NCI-H1417 (cell line): ENCODE data around the gene HAPLN3.

Experiments
- DNase-seq, 3 experiments: peaks; one replicate each; lab custom pipeline; 2025; lab: John Stamatoyannopoulos, UW

HAPLN3 gene

GRCh38 chr15:88894348-88894818, 961 bp downstream of the HAPLN3 start:
- peak; percentile 27 to 57 (median 35) for DNase-seq

GRCh38 chr15:88891540-88892254, 3.6 kb downstream of the HAPLN3 start:
- peak in 1 of 3 experiments; percentile 16 for DNase-seq

- DNase-seq: no peak
Observed at GRCh38 chr15:88890495-88890894, 4.8 kb downstream of the HAPLN3 start.

DNA sequence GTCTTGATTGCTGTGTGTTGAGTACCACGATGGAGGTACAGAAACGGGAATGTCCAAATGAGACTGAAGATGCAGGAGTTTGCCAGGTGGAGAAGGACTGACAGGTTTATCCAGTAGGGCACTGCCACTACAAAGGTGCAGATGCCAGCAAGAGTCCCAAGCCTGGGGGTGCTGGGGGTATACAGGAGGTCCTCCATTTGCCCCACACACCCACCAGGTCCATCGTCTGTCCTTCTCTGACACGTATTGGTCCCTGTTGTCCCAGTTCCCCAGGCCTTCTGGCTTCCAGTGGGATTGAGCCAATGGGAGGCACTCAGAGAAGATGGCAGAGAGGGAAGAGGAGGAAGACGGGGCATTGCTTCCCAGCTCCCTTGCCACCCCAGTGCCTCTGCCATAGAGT, 6.6 kb downstream of the HAPLN3 start:
- no peak for DNase-seq

DNA sequence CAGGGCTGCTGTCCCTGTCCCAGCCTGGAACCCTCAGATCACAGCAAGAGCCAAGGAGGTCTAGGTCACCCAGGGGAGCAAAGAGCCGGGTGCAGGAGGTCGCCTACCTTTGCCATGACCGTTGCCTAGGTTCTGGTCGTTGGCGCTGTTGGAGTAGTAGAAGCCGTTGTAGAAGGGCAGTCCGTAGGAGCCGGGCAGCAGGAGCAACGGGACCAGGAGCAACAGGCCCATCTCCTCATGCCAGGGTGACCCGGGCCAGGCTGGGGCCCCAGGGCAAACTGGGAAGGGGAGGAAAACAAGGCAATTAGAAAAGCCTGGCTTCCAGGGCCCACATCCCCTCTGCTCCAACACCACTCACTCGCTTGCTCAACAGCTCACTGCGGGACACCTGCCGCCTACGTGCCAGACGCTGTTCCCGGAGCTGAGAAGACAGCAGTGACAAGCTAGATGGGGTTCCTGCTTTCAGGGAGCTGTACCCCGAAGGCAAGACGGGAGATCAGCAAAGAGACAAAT, 8.2 kb downstream of the HAPLN3 start:
- no peak for DNase-seq

- DNase-seq: no peak
Observed at GRCh38 chr15:88882785-88883184, 12.6 kb downstream of the HAPLN3 start.

DNA sequence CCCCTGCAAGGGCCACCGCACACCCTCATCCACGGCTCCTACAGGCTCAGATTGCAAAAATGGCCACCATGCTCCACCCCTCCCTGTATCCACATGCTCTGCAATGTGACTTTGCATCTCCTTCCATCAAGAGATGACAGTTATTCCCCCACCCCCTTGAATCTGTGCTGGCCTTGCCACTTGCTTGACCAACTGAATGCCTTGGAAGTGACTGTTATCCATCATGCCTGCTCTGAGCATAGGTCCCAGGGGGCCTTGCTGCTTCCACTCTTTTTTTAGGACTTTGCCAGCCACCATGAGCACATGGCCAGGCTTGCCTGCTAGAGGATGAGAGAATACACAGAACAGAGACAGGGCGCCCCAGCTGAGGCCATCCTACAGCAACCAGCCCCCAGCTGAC, 13.6 kb downstream of the HAPLN3 start:
- DNase-seq: no peak

- DNase-seq: no peak
Observed at GRCh38 chr15:88880944-88881740, 14.2 kb downstream of the HAPLN3 start.

DNA sequence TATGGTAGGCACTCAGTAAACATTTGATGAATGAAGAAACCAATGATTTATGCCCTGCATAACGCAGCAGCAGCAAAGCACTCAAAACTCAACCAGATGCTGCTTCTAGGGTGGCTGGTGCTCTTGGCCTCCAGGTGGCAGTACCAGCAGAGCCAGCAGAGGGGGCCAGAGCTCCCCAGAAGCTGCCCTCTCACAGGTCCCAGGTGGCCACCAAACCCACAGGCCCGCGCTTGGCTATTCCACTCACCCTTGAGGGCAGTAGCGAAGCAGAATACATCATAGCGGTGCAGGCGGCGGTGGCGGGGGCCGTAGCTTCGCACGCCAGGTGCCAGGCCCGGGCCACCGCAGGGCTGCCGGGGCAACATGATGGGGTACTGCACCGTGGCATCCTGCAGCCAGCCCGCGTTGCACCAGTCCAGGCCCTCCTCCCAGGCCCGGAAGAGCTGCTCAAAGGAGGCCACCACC, 16.6 kb downstream of the HAPLN3 start:
- peak; percentile 23 to 48 (median 32) for DNase-seq

GRCh38 chr15:88877906-88878305, 17.4 kb downstream of the HAPLN3 start:
- no peak for DNase-seq

DNA sequence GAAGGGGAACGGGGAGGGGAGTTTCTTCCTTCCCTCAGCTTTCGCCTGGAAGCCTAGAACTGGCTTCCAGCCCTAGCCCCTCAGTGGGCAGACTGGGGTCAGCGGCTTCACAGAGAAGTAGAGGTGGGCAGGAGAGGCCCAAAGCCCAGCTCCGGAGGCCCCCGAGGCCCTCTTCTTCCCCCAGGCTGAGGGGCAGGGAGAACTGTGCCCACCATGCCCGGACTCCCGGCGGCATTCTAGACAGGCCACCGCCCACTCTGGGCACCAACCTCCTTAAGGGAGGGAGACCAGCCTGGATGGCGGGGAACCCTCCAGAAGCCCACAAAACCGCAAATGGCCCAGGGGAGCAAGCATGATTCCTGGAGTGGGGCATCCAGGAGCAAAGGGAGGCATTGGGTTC, 17.9 kb downstream of the HAPLN3 start:
- DNase-seq: no peak

DNA sequence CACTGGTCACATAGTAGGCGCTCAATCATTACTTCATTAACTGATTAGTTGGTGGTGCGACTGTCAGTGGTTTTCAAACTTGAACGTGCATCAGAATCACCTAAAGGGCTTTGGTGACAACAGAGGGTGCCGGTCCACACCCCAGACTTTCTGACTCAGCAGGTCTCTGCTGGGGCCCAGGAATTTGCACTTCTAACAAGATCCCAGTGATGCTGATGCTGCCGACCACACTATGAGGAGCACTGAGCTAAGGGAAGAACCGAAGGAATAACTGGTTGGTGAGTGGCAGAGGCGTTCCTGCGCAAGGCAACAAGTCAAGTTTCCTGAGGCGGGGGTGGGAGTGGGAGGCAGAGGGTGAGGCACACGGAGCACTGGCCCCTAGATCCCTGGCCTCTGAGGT, 18.8 kb downstream of the HAPLN3 start:
- DNase-seq: no peak

GRCh38 chr15:88874684-88875083, 20.7 kb downstream of the HAPLN3 start:
- peak in 1 of 3 experiments; percentile 9 for DNase-seq

GRCh38 chr15:88874275-88874674, 21.1 kb downstream of the HAPLN3 start:
- no peak for DNase-seq

DNA sequence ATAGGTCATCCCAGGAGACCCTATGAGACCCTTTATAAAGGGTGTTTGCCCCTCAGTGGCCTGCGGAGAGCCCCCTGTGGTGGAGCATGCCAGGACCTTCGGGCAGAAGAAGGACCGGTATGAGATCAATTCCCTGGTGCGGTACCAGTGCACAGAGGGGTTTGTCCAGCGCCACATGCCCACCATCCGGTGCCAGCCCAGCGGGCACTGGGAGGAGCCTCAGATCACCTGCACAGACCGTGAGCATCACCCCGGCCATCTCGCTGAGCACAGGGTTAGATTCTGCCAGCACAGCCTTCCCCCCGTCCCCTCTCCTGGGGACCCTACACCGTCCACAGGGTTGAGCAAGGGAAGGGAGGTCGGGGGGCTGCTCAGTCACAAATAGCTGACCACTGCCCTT, 21.6 kb downstream of the HAPLN3 start:
- no peak for DNase-seq

DNA sequence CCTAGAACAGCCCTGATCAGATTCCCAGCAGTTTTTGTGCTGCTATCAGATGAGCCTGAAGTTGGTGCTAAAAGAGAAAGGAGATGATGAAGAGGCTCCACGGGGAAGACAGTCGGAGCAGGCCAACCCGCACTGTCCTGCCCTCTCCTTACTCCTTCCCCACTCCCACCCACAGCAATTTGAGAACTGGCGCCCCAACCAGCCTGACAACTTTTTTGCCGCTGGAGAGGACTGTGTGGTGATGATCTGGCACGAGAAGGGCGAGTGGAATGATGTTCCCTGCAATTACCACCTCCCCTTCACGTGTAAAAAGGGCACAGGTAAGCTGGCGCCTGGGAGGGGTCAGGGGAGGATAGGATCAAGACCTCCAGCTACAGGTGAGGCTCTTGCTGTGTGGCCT, 22.6 kb downstream of the HAPLN3 start:
- DNase-seq: no peak

DNA sequence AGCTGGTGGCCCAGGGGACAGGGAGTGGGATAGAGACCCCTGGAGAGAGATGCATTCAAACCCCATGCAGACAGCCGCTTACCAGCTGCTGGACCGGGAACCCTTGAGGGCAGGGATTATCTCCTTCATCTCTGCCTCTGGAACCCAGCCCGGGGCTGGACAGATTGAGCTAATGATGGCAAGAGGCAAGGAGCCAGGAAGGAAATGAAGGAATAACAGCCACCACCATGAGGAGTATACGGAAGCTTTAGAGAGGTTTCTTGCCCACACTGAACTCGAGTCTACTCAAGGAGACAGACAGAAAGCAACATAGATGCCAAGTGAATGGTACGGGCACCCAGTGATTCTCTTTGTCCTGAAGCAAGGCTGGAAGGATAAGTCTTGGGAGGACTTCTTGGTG, 23.2 kb downstream of the HAPLN3 start:
- DNase-seq: no peak

- no peak for DNase-seq
Observed at GRCh38 chr15:88871313-88871712, 24.0 kb downstream of the HAPLN3 start.

DNA sequence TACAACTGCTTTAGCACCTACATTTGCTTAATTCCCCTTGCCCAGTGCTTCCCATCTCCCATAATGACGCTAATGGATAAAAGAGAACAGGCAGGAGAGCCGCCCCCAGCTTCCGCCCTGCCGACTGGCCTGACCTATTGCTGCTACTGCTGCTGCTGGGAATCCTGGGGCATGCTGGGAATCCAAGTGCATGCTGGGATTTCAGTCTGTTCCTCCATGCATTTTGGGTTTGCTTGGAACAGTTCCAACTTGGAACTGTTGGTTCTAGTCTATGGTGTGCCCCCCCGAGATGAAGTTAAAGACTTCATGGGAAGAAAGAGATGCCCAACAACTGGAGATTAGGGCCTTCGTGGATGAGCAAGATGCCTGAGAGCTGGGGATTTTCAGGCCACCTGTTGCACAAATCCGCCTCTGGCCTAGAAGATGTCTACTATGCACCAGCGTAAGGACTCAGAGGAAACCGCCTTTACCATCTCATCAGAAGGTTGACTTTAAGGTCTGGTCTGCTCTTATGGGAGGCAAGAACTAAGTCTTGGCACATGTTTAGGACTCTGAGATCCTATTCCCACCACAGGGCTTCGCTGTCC, 29.0 kb downstream of the HAPLN3 start:
- no peak for DNase-seq

DNA sequence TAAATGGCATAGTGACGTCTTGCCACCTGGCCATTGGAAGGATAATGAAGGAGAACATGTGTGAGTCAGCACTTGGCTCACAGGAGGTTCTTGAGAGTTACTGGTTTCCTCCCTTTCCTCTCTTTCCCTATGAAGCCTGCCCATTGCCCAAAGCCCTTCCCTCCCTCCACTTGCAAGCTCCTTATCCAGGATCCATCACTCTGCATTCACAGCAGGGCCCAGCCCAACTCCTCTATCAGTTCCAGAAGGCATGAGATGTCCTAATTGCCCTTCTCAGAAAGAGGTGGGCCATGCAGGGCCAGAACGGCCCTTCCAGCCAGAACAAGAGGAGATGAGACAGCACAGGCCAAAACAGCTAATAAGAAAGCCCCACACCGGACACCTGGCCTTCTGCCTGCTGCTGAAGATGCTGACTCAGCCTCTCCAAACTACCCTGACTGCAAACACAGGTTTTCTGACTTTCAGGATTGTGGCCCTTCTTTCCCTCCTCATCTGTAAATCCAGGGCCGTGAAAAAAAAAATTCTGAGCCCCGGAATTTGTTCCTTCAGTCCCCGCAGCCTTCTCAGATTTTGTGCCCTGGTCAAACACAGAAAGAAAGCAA, 29.7 kb downstream of the HAPLN3 start:
- no peak for DNase-seq

DNA sequence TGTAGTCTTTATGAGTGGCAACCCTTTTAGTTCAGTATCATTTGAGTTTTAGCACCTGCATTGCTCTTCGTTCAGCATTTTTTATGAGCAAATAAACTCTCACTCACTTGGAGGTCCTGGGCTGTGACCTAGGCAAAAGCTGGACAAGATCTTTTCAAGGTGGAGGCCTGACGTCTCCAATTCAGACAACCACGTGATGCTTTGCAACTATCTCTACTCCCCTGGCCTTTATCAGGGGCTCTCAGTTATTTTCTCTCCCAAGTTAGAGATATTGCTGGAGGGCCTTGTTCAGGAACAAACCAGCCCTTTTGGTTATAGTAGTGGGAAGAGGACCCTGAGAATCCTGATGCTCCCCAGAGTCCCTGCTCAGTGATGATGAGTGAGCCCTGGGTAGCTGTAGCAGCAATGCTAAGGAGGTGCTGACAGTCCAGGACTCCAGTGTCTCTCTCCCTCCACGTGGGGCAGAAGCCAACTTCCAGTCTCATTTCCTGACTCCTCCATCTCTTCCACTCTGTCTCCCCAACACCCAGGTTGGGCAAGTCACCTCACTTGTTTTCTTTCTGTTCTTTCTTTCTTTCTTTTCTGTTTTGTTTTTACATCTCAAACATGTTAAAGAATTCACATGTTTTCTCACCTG, 30.4 kb downstream of the HAPLN3 start:
- no peak for DNase-seq

- no peak for DNase-seq
Observed at GRCh38 chr15:88863412-88863811, 31.9 kb downstream of the HAPLN3 start.
